ENCODE data around the gene TMA7B. TPM values are rescaled to one million over a fixed set of nuclear protein-coding genes. Genes with fewer than 3 reads are reported as not detected.

The TMA7B gene
- total and polyA plus RNA-seq, 2 donors, result 3.3 to 4.8 TPM

- no peak overlapping the region for H3K4me3 ChIP-seq (ENCODE audit: low read length in 2 of 2)
- peaks cover 0 to 4% of the 10 kb centered on the region in 2 donors for H3K27me3 ChIP-seq (ENCODE audit: control insufficient read depth in 2 of 2, insufficient read depth in 1 of 2, low read length in 1 of 2)
- H3K4me1 ChIP-seq (ENCODE audit: control insufficient read depth in 2 of 2, insufficient read depth in 2 of 2, low read length in 2 of 2), result peaks cover 18 to 53% of the 10 kb centered on the region in 2 donors
- 92% methylated on average over 10 of the region's 10 CpGs for WGBS
- H3K27ac ChIP-seq (ENCODE audit: low read depth in 1 of 2, low read length in 1 of 2), result no peak overlapping the region
- no peaks in the 10 kb centered on the region for H3K9me3 ChIP-seq (ENCODE audit: control insufficient read depth in 2 of 2, insufficient read depth in 1 of 2, low read length in 1 of 2)
- DNase-seq (ENCODE audit: low read depth in 6 of 9, low spot score in 9 of 9), result no peak
- H3K36me3 ChIP-seq (ENCODE audit: control insufficient read depth in 2 of 2, insufficient read depth in 2 of 2, low read length in 1 of 2), result no peaks in the 10 kb centered on the region
These were observed 48.6 kb downstream of the TMA7B start for GRCh38 chr22:40008726-40009291.

GRCh38 chr22:40009292-40009774 is 49.1 kb downstream of the TMA7B start:
- H3K9me3 ChIP-seq (ENCODE audit: control insufficient read depth in 2 of 2, insufficient read depth in 1 of 2, low read length in 1 of 2), result no peaks in the 10 kb centered on the region
- 48% methylated on average over 11 of the region's 11 CpGs for WGBS
- H3K4me1 ChIP-seq (ENCODE audit: control insufficient read depth in 2 of 2, insufficient read depth in 2 of 2, low read length in 2 of 2), result peaks cover 18 to 53% of the 10 kb centered on the region in 2 donors
- peak overlapping the region; percentile 32 to 56 for H3K27ac ChIP-seq (ENCODE audit: low read depth in 1 of 2, low read length in 1 of 2)
- H3K4me3 ChIP-seq (ENCODE audit: low read length in 2 of 2), result no peak overlapping the region
- no peaks in the 10 kb centered on the region for H3K36me3 ChIP-seq (ENCODE audit: control insufficient read depth in 2 of 2, insufficient read depth in 2 of 2, low read length in 1 of 2)
- DNase-seq (ENCODE audit: low read depth in 6 of 9, low spot score in 9 of 9), result no peak
- H3K27me3 ChIP-seq (ENCODE audit: control insufficient read depth in 2 of 2, insufficient read depth in 1 of 2, low read length in 1 of 2), result peaks cover 0 to 4% of the 10 kb centered on the region in 2 donors

- H3K27ac ChIP-seq (ENCODE audit: low read depth in 1 of 2, low read length in 1 of 2), result peak overlapping the region; percentile 19 to 32
- 53% methylated on average over 24 of the region's 24 CpGs for WGBS
- H3K27me3 ChIP-seq (ENCODE audit: control insufficient read depth in 2 of 2, insufficient read depth in 1 of 2, low read length in 1 of 2), result peaks cover 0 to 4% of the 10 kb centered on the region in 2 donors
- no peaks in the 10 kb centered on the region for H3K36me3 ChIP-seq (ENCODE audit: control insufficient read depth in 2 of 2, insufficient read depth in 2 of 2, low read length in 1 of 2)
- peaks cover 18 to 49% of the 10 kb centered on the region in 2 donors for H3K4me1 ChIP-seq (ENCODE audit: control insufficient read depth in 2 of 2, insufficient read depth in 2 of 2, low read length in 2 of 2)
- peak overlapping the region; percentile 14 to 20 for H3K4me3 ChIP-seq (ENCODE audit: low read length in 2 of 2)
- peak in 2 of 9 donors; percentile 64 to 85 for DNase-seq (ENCODE audit: low read depth in 6 of 9, low spot score in 9 of 9)
- H3K9me3 ChIP-seq (ENCODE audit: control insufficient read depth in 2 of 2, insufficient read depth in 1 of 2, low read length in 1 of 2), result no peaks in the 10 kb centered on the region
These were observed 49.9 kb downstream of the TMA7B start for GRCh38 chr22:40009951-40010671.

GRCh38 chr22:40010746-40011145 is 50.5 kb downstream of the TMA7B start:
- Histone ChIP-seq H3K9me3 (ENCODE audit: control insufficient read depth in 2 of 2, insufficient read depth in 1 of 2, low read length in 1 of 2) (no peaks in the 10 kb centered on the region), H3K36me3 (ENCODE audit: control insufficient read depth in 2 of 2, insufficient read depth in 2 of 2, low read length in 1 of 2) (no peaks in the 10 kb centered on the region), H3K27me3 (ENCODE audit: control insufficient read depth in 2 of 2, insufficient read depth in 1 of 2, low read length in 1 of 2) (peaks cover 0 to 4% of the 10 kb centered on the region in 2 donors), H3K4me1 (ENCODE audit: control insufficient read depth in 2 of 2, insufficient read depth in 2 of 2, low read length in 2 of 2) (peaks cover 18 to 55% of the 10 kb centered on the region in 2 donors), H3K4me3 (ENCODE audit: low read length in 2 of 2) (no peak overlapping the region), H3K27ac (ENCODE audit: low read depth in 1 of 2, low read length in 1 of 2) (peak overlapping the region in 1 of 2 donors; percentile 32)
- WGBS, result 93% methylated on average over 6 of the region's 6 CpGs
- DNase-seq (ENCODE audit: low read depth in 6 of 9, low spot score in 9 of 9), result no peak

Other genes with a start within 250 kb of the TMA7B start
- 0.85 TPM for gene ENTHD1, start 66.6 kb upstream of the TMA7B start, total RNA-seq
- 1.2 TPM for gene ENTHD1, start 66.6 kb upstream of the TMA7B start, polyA plus RNA-seq
- gene GRAP2, start 59.3 kb upstream of the TMA7B start, total RNA-seq, result 193 TPM
- 51.5 TPM for gene GRAP2, start 59.3 kb upstream of the TMA7B start, polyA plus RNA-seq
- 2.4 TPM for gene FAM83F, start 34.6 kb downstream of the TMA7B start, total RNA-seq
- gene FAM83F, start 34.6 kb downstream of the TMA7B start, polyA plus RNA-seq, result 2.0 TPM
- gene TNRC6B, start 217.5 kb downstream of the TMA7B start, total RNA-seq, result 20.4 TPM
- gene TNRC6B, start 217.5 kb downstream of the TMA7B start, polyA plus RNA-seq, result 13.3 TPM

Data from thymus (tissue), 11 donors.